Hepatocyte (in vitro differentiated cells): ENCODE results near the gene ROBO3. TPM values are rescaled to one million over a fixed set of nuclear protein-coding genes. Genes with fewer than 3 reads are reported as not detected.

Experiments used
- DNase-seq: peaks from one replicate; pipeline ENCODE4 v3.0.0-alpha.2; 2016; ENCODE audit warnings: low spot score
- H2AFZ ChIP-seq: fragments of 200-600 bp; sonication (generic); 2 replicates; pipeline ENCODE4 v1.6.0; 2016; ENCODE audit warnings: antibody characterized with exemption, mild to moderate bottlenecking
- H3K27ac ChIP-seq: fragments of 200-600 bp; sonication (generic); 2 replicates; pipeline ENCODE4 v1.5.1; 2016; ENCODE audit warnings: mild to moderate bottlenecking
- H3K27me3 ChIP-seq: fragments of 200-600 bp; sonication (generic); 2 replicates; pipeline ENCODE4 v1.6.1; 2016
- H3K36me3 ChIP-seq: fragments of 200-600 bp; sonication (generic); replicated peaks from 2 replicates; pipeline ENCODE4 v1.5.1; 2016; ENCODE audit warnings: low read depth; ENCODE audit not compliant: insufficient read depth
- H3K4me1 ChIP-seq: fragments of 200-600 bp; sonication (generic); 2 replicates; pipeline ENCODE4 v1.5.1; 2016; ENCODE audit warnings: mild to moderate bottlenecking, moderate library complexity; ENCODE audit not compliant: insufficient read depth
- H3K4me2 ChIP-seq: fragments of 200-600 bp; sonication (generic); 2 replicates; pipeline ENCODE4 v1.6.0; 2016
- H3K4me3 ChIP-seq: fragments of 200-600 bp; sonication (generic); 2 replicates; pipeline ENCODE4 v1.5.1; 2016; ENCODE audit warnings: mild to moderate bottlenecking
- H3K79me2 ChIP-seq: fragments of 200-600 bp; sonication (generic); 2 replicates; pipeline ENCODE4 v1.6.0; 2017; ENCODE audit warnings: mild to moderate bottlenecking
- H3K9me2 ChIP-seq: fragments of 200-600 bp; sonication (generic); replicated peaks from 2 replicates; pipeline ENCODE4 v1.6.0; 2017; ENCODE audit warnings: mild to moderate bottlenecking; ENCODE audit not compliant: insufficient read depth
- H3K9me3 ChIP-seq: fragments of 200-600 bp; sonication (generic); 2 replicates; pipeline ENCODE4 v1.5.1; 2016; ENCODE audit warnings: low read depth, mild to moderate bottlenecking
- H4K20me1 ChIP-seq: fragments of 200-600 bp; sonication (generic); 2 replicates; pipeline ENCODE4 v1.6.0; 2016; ENCODE audit warnings: mild to moderate bottlenecking; ENCODE audit not compliant: insufficient read depth, poor library complexity, severe bottlenecking
- CTCF ChIP-seq: fragments of 200-600 bp; sonication (generic); IDR thresholded peaks from 2 replicates; pipeline ENCODE4 v1.5.1; 2016; ENCODE audit warnings: antibody characterized with exemption, mild to moderate bottlenecking; ENCODE audit not compliant: poor library complexity
- EZH2 ChIP-seq: fragments of 200-600 bp; sonication (generic); IDR thresholded peaks from 2 replicates; pipeline ENCODE4 v1.6.1; 2016; ENCODE audit warnings: antibody characterized with exemption, mild to moderate bottlenecking, borderline replicate concordance
- EZH2phosphoT487 ChIP-seq: fragments of 200-600 bp; sonication (generic); IDR thresholded peaks from one replicate; pipeline ENCODE4 v1.6.1; 2018; ENCODE audit warnings: antibody characterized with exemption, mild to moderate bottlenecking, low read depth, moderate library complexity; ENCODE audit not compliant: unreplicated experiment, severe bottlenecking
- WGBS: methylation state at CpG from one replicate; pipeline ENCODE4 v1.1.6; 2016; ENCODE audit warnings: low lambda C conversion rate; ENCODE audit errors: missing lambda C conversion rate; 5-methylcytosine and 5-hydroxymethylcytosine counted together
- polyA plus RNA-seq: library from polyadenylated mRNA; unstranded; fragments of >200 nt; fragmentation: Nextera tagmentation; extraction: Ambion mirVana; gene quantifications from 2 replicates; pipeline ENCODE4 v1.2.1, GENCODE V29; 2016
- total RNA-seq: library from RNA; depleted of rRNA; stranded (reverse); fragments of >200 nt; gene quantifications from 2 replicates; pipeline ENCODE4 v1.2.3, GENCODE V29; 2014

Gene ROBO3
- total and polyA plus RNA-seq, 2 experiments from 2014 or later, result 3.7 to 10.4 TPM

DNA sequence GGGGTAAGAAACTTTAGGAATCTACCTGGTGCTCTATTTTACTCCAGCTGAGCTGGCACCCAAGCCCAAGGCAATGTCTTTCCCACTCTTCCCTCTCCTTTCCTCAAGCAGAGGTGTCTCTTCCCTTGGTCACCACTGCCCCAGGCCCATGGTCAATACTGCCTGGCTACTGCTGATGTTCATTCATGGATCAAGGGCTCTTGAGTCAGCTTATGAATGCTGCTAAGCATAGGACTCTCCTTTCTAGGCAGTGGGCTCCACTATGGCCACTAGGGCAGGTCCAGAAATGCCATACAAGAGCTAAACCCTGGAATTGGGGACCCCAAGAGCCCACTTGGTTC, 51.1 kb downstream of the ROBO3 start:
- Histone ChIP-seq H3K4me3 (no peak overlapping the region), H3K27me3 (no peaks in the 10 kb centered on the region), H3K27ac (no peak overlapping the region), H3K9me2 (no peaks in the 10 kb centered on the region), H4K20me1 (no peaks in the 10 kb centered on the region), H3K36me3 (no peaks in the 10 kb centered on the region), H3K9me3 (no peaks in the 10 kb centered on the region), H2AFZ (no peak overlapping the region), H3K4me2 (no peak overlapping the region), H3K4me1 (no peaks in the 10 kb centered on the region), H3K79me2 (no peaks in the 10 kb centered on the region)
- TF ChIP-seq CTCF (no peak), EZH2phosphoT487 (no peak), EZH2 (no peak)
- DNase-seq, result no peak

DNA sequence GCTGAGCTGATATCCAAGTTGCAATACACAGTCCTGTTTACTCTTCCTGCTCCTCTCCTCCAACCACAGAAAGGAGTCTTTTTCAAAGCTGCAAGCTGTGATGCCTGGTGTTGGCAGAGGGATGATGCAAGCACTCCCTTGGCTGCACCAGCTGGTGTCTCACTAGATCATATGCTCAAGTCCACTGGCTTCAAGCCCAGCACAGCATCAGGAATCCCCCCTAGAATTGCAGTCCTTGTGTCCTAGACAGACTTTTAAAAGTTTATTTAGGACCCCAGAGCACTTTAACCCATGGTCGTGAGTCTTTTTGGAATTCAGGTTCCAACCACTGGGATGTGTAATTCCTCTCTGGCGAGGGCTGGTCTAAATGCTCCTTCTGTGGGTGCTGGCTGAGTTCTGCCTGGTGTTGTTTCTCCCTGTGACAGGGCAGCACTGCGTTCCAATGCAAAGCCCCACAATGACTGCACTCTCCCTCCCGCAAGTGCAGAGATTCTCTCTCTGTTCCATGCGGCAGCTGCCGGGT, 51.9 kb downstream of the ROBO3 start:
- no peaks in the 10 kb centered on the region for H3K27me3 ChIP-seq
- 74% methylated on average over 6 of the region's 6 CpGs for WGBS
- H3K36me3 ChIP-seq, result no peaks in the 10 kb centered on the region
- no peak overlapping the region for H2AFZ ChIP-seq
- no peak overlapping the region for H3K4me2 ChIP-seq
- H3K4me1 ChIP-seq, result no peaks in the 10 kb centered on the region
- H4K20me1 ChIP-seq, result no peaks in the 10 kb centered on the region
- no peak overlapping the region for H3K4me3 ChIP-seq
- DNase-seq, result no peak
- H3K9me3 ChIP-seq, result no peaks in the 10 kb centered on the region
- H3K9me2 ChIP-seq, result no peaks in the 10 kb centered on the region
- TF ChIP-seq EZH2phosphoT487 (no peak), CTCF (no peak), EZH2 (no peak)
- H3K79me2 ChIP-seq, result no peaks in the 10 kb centered on the region
- no peak overlapping the region for H3K27ac ChIP-seq

DNA sequence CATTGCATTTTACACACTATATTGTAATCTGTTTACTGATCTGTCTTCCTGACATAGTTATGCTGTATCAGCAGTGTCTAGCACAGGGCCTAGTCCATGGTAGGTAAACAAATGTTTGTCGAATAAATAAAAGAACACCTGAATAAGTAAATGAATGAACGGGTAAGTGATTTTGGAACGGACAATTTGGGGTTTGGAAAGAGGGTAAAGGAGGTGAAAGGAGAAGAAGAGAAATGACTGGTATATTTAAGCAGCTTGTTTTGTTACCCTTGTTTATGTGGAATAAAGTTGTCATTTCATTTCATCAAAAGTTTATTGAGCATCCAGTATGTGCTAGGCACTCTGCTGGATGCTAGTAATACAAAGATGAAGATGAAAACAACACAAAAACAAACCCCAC, 53.7 kb downstream of the ROBO3 start, which contains the start of gene HEPN1:
TSS of gene HEPN1 (plus strand) at position 301 of the 400 bp plus-strand sequence.
- Histone ChIP-seq H2AFZ (no peak within 1 kb of the TSS), H3K9me2 (no peaks in the 10 kb centered on the region), H3K4me3 (no peak within 1 kb of the TSS), H3K9me3 (no peaks in the 10 kb centered on the region), H3K4me1 (no peaks in the 10 kb centered on the region), H4K20me1 (no peaks in the 10 kb centered on the region), H3K27me3 (peaks cover 6% of the 10 kb centered on the region), H3K79me2 (no peaks in the 10 kb centered on the region), H3K4me2 (no peak within 1 kb of the TSS), H3K27ac (no peak within 1 kb of the TSS), H3K36me3 (no peaks in the 10 kb centered on the region)
- TF ChIP-seq CTCF, result no peak
- no peak for TF ChIP-seq EZH2
- no peak for TF ChIP-seq EZH2phosphoT487
- WGBS, result 93% methylated on average over 3 of the region's 3 CpGs
- DNase-seq, result no peak

- Histone ChIP-seq H3K4me3 (no peak overlapping the region), H4K20me1 (no peaks in the 10 kb centered on the region), H2AFZ (no peak overlapping the region), H3K36me3 (no peaks in the 10 kb centered on the region), H3K9me3 (no peaks in the 10 kb centered on the region), H3K27ac (no peak overlapping the region), H3K4me1 (no peaks in the 10 kb centered on the region), H3K79me2 (no peaks in the 10 kb centered on the region), H3K9me2 (no peaks in the 10 kb centered on the region), H3K4me2 (no peak overlapping the region), H3K27me3 (peaks cover 6% of the 10 kb centered on the region)
- WGBS, result 95% methylated on average over 2 of the region's 2 CpGs
- DNase-seq, result no peak
- TF ChIP-seq CTCF (no peak), EZH2 (no peak), EZH2phosphoT487 (no peak)
Observed at GRCh38 chr11:124919898-124920297, 54.7 kb downstream of the ROBO3 start.
